Caco-2 (cell line): Measurements from ENCODE around the gene TMEM184C. TPM values are rescaled to one million over a fixed set of nuclear protein-coding genes. Genes with fewer than 3 reads are reported as not detected.

ENCODE experiments used
- BruUV-seq: library from RNA; stranded (reverse); fragments of 400-500 nt; replicated peaks from 2 replicates; lab custom pipeline; 2021; lab: Mats Ljungman, UMichigan
- CTCF ChIA-PET: fragments of 300-600 bp; sonication (Branson Sonifier 250); formaldehyde crosslinking; loops from one replicate; lab custom pipeline; 2022; ENCODE audit warnings: antibody characterized with exemption; lab: Charles Lee
- POLR2A ChIA-PET: fragments of 300-600 bp; sonication (Branson Sonifier 250); formaldehyde crosslinking; loops from one replicate; lab custom pipeline; 2022; ENCODE audit warnings: antibody characterized with exemption; lab: Charles Lee
- DNase-seq, 2 experiments: peaks; one replicate each; pipeline versions ENCODE4 v3.0.0 to v3.0.0-alpha.2; 2020 to 2022
- H3K27me3 ChIP-seq: replicated peaks from 2 replicates; pipeline ENCODE4 v1.6.0; 2011; ENCODE audit warnings: low read length; ENCODE audit not compliant: control insufficient read depth, insufficient read depth
- H3K36me3 ChIP-seq: 2 replicates; pipeline ENCODE4 v1.5.1; 2011; ENCODE audit warnings: low read length; ENCODE audit not compliant: control insufficient read depth, insufficient read depth
- H3K4me1 ChIP-seq: fragments of 250-450 bp; sonication (Bioruptor Pico); 2 replicates; pipeline ENCODE4 v1.5.1; 2020; ENCODE audit warnings: mild to moderate bottlenecking
- H3K4me3 ChIP-seq: 2 replicates; pipeline ENCODE4 v1.5.1; 2011; ENCODE audit warnings: low read depth, mild to moderate bottlenecking, control low read depth, low read length
- H3K9me3 ChIP-seq: fragments of 250-450 bp; sonication (Bioruptor Pico); 2 replicates; pipeline ENCODE4 v1.5.1; 2020; ENCODE audit warnings: mild to moderate bottlenecking, moderate library complexity
- H3K27ac Mint-ChIP-seq: one replicate; pipeline ENCODE4 v1.8.0; 2022; ENCODE audit warnings: mixed read lengths; ENCODE audit not compliant: unreplicated experiment
- H3K27me3 Mint-ChIP-seq: one replicate; pipeline ENCODE4 v1.8.0; 2022; ENCODE audit warnings: mixed read lengths; ENCODE audit not compliant: insufficient read depth, unreplicated experiment
- H3K36me3 Mint-ChIP-seq: one replicate; pipeline ENCODE4 v1.8.0; 2022; ENCODE audit warnings: mild to moderate bottlenecking, mixed read lengths; ENCODE audit not compliant: insufficient read depth, unreplicated experiment
- H3K4me1 Mint-ChIP-seq: one replicate; pipeline ENCODE4 v1.8.0; 2022; ENCODE audit warnings: low read depth, mixed read lengths; ENCODE audit not compliant: unreplicated experiment
- H3K4me3 Mint-ChIP-seq: one replicate; pipeline ENCODE4 v1.8.0; 2022; ENCODE audit warnings: mild to moderate bottlenecking, moderate library complexity, mixed read lengths; ENCODE audit not compliant: unreplicated experiment
- H3K9me3 Mint-ChIP-seq: one replicate; pipeline ENCODE4 v1.8.0; 2022; ENCODE audit warnings: mixed read lengths; ENCODE audit not compliant: unreplicated experiment
- CTCF ChIP-seq, 2 experiments: fragments of 200-600 bp in 1 of 2; IDR thresholded peaks; 1 replicate in 1 of 2; 2 replicates in 1 of 2; pipeline versions ENCODE4 v1.5.1 to v1.8.0; 2011 to 2022; ENCODE audit warnings: antibody characterized with exemption in 1 of 2, control low read depth in 1 of 2, inconsistent platforms in 1 of 2, low read depth in 1 of 2, low read length in 1 of 2, mild to moderate bottlenecking in 1 of 2, moderate library complexity in 1 of 2; ENCODE audit not compliant: insufficient read depth in 1 of 2, severe bottlenecking in 1 of 2, unreplicated experiment in 1 of 2
- intact Hi-C: fragments of 100-400 bp; cut with micrococcal nuclease; formaldehyde crosslinking; loops from one replicate; pipeline ENCODE4 v1.10.0; 2022; ENCODE audit not compliant: unreplicated experiment
- total RNA-seq: library from RNA; stranded (reverse); gene quantifications from 2 replicates; pipeline ENCODE4 v1.2.3, GENCODE V29; 2022

Gene TMEM184C
- total RNA-seq, 1 experiment from 2014 or later = 36.2 TPM

GRCh38 chr4:147629783-147630730 is 12.9 kb downstream of the TMEM184C start:
- POLR2A ChIA-PET = interaction anchor here (0.7 kb wide), 1 partner anchor 54 kb away, joined by 3 read pairs; the partner anchor contains the start of gene PRMT9
- no peak for TF ChIP-seq CTCF (IDR thresholded peaks at IDR 0.05; ENCODE audit: insufficient read depth in 1 of 2, low read depth in 1 of 2, low read length in 1 of 2, severe bottlenecking in 1 of 2, unreplicated experiment in 1 of 2)
- H3K4me3 ChIP-seq = no peak overlapping the region
- Mint-ChIP-seq H3K4me1 (no peaks in the 10 kb centered on the region), H3K27ac (no peak overlapping the region), H3K27me3 (no peaks in the 10 kb centered on the region), H3K36me3 (peaks cover 30% of the 10 kb centered on the region), H3K4me3 (no peak overlapping the region), H3K9me3 (no peaks in the 10 kb centered on the region)
- H3K4me1 ChIP-seq = no peaks in the 10 kb centered on the region
- no peaks in the 10 kb centered on the region for H3K9me3 ChIP-seq
- DNase-seq = no peak
- CTCF ChIA-PET = no interaction called here
- intact Hi-C loops = no loop called here
- no peaks in the 10 kb centered on the region for H3K27me3 ChIP-seq
- no TSS peak for BruUV-seq
- no peaks in the 10 kb centered on the region for H3K36me3 ChIP-seq

GRCh38 chr4:147633113-147633512 is 15.9 kb downstream of the TMEM184C start:
- Histone ChIP-seq H3K27me3 (no peaks in the 10 kb centered on the region), H3K4me3 (no peak overlapping the region), H3K9me3 (no peaks in the 10 kb centered on the region), H3K36me3 (no peaks in the 10 kb centered on the region), H3K4me1 (no peaks in the 10 kb centered on the region)
- H3K27ac Mint-ChIP-seq = no peak overlapping the region
- ChIA-PET CTCF (no interaction called here), POLR2A (no interaction called here)
- DNase-seq = no peak
- peaks cover 24% of the 10 kb centered on the region for H3K36me3 Mint-ChIP-seq
- intact Hi-C loops = no loop called here
- no peak overlapping the region for H3K4me3 Mint-ChIP-seq
- BruUV-seq = no TSS peak
- no peaks in the 10 kb centered on the region for H3K27me3 Mint-ChIP-seq
- no peaks in the 10 kb centered on the region for H3K9me3 Mint-ChIP-seq
- no peaks in the 10 kb centered on the region for H3K4me1 Mint-ChIP-seq
- TF ChIP-seq CTCF (IDR thresholded peaks at IDR 0.05; ENCODE audit: insufficient read depth in 1 of 2, low read depth in 1 of 2, low read length in 1 of 2, severe bottlenecking in 1 of 2, unreplicated experiment in 1 of 2) = no peak

- H3K9me3 ChIP-seq = no peaks in the 10 kb centered on the region
- CTCF ChIA-PET = no interaction called here
- no peak for TF ChIP-seq CTCF (IDR thresholded peaks at IDR 0.05; ENCODE audit: insufficient read depth in 1 of 2, low read depth in 1 of 2, low read length in 1 of 2, severe bottlenecking in 1 of 2, unreplicated experiment in 1 of 2)
- no peaks in the 10 kb centered on the region for H3K36me3 ChIP-seq
- intact Hi-C loops = no loop called here
- no peaks in the 10 kb centered on the region for H3K9me3 Mint-ChIP-seq
- H3K27me3 Mint-ChIP-seq = no peaks in the 10 kb centered on the region
- no peak for DNase-seq
- H3K27me3 ChIP-seq = no peaks in the 10 kb centered on the region
- peaks cover 24% of the 10 kb centered on the region for H3K36me3 Mint-ChIP-seq
- H3K4me3 Mint-ChIP-seq = no peak overlapping the region
- no TSS peak for BruUV-seq
- no peak overlapping the region for H3K4me3 ChIP-seq
- H3K27ac Mint-ChIP-seq = no peak overlapping the region
- no peaks in the 10 kb centered on the region for H3K4me1 ChIP-seq
- POLR2A ChIA-PET = no interaction called here
- H3K4me1 Mint-ChIP-seq = no peaks in the 10 kb centered on the region
Measured at GRCh38 chr4:147633643-147634042, 16.4 kb downstream of the TMEM184C start.
